GM19397 (cell line): Measurements from ENCODE around the gene CAV3.

Experiments used
- ATAC-seq: cut with Tn5 transposase; IDR thresholded peaks from one replicate; pipeline ENCODE4 v1.9.1; 2021; ENCODE audit warnings: mild to moderate bottlenecking, moderate library complexity; ENCODE audit not compliant: unreplicated experiment

CAV3 gene

DNA sequence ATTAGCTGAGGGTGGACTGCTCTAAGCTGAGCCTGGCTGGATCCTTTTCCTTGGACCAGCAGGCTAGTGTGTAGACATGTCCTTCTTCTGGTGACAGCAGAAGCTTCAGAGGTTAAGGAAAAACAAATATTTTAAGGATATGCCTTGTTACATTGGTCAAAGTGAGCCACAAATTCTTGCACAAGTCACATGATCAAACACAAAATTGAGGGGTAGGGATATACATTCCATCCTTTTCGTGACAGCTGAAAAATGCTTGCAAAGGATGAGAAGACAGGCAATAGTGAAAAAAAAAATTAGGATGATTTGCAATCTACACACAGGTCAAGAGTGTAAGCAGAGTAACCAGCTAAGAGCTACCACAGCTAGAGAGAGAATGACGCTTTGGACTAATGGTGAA, 56.9 kb downstream of the CAV3 start:
- ATAC-seq: no peak

- ATAC-seq: no peak
These were observed 59.6 kb downstream of the CAV3 start for GRCh38 chr3:8793242-8793641.

- ATAC-seq: no peak
These were observed 60.6 kb downstream of the CAV3 start for GRCh38 chr3:8794247-8794646.
